ENCODE data around the gene LARP4B. TPM values are rescaled to one million over a fixed set of nuclear protein-coding genes. Genes with fewer than 3 reads are reported as not detected.
"Not testable (repeated sequence)": the region's sequence is repeated elsewhere in the genome, so short reads cannot be mapped to it uniquely, and the experiment has no call there.

LARP4B gene
- total RNA-seq, 2 experiments from 2014 or later, result 99.0 to 103 TPM

DNA sequence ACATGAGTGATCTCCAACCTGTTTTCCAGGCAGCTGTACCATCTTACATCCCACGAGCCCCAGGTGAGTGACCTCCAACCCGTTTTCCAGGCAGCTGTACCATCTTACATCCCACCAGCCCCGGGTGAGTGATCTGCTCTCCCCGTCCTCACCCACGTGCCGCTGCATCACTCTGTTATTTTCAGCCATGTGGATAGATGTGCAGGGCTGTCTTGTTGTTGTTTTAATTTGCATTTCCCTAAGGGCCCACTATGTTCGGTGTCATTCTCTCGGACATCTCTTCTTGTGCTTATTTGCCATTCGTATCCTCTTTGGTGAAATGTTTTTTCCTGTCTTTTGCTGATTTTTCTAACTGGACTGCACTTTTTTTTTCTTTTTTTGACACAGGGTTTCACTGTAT lies 17.9 kb upstream of the LARP4B start:
- Mint-ChIP-seq H3K4me3 (no peak overlapping the region), H3K9me3 (no peaks in the 10 kb centered on the region), H3K27ac (no peak overlapping the region), H3K36me3 (ENCODE audit: low read depth) (no peaks in the 10 kb centered on the region), H3K4me1 (peaks cover 3% of the 10 kb centered on the region), H3K27me3 (peaks cover 16% of the 10 kb centered on the region)
- DNase-seq, result no peak
- ChIA-PET CTCF (no interaction called here), POLR2A (no interaction called here)

DNA sequence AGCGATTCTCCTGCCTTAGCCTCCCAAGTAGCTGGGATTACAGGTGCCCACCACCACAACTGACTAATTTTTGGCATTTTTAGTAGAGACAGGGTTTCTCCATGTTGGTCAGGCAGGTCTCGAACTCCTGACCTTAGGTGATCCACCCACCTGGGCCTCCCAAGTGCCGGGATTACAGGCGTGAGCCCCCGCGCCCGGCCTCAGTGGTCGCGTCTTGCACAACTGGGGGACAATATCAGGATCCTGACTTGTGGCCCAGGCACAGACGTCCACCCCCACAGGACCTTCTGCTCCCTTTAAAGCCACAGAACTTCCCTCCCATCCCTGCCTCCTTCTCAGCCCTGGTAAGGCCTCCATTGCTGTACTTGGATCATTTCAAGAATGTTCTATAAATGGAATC lies 16.8 kb upstream of the LARP4B start:
- Mint-ChIP-seq H3K36me3 (ENCODE audit: low read depth) (no peaks in the 10 kb centered on the region), H3K27me3 (peaks cover 12% of the 10 kb centered on the region), H3K27ac (no peak overlapping the region), H3K9me3 (no peaks in the 10 kb centered on the region), H3K4me3 (no peak overlapping the region), H3K4me1 (peaks cover 12% of the 10 kb centered on the region)
- no peak for DNase-seq
- ChIA-PET POLR2A (no interaction called here), CTCF (no interaction called here)

DNA sequence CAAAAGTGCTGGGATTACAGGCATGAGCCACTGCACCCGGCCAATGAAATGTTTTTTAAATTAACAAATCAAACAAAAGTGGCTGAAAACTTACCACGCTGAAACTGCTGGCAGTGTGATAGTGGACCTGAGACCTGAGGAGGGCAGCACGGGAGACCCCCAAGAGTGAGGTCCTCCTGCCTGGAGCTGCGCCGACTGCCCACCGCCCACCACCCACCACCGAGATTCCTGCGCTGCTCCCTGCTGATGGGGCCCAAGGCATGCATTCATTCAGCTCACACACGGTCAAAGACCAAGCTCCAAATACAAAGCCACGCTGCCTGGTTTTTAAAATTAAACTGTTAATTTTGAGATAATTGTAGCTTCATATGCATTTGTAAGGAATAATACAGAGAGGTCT lies 16.4 kb upstream of the LARP4B start:
- Mint-ChIP-seq H3K9me3 (no peaks in the 10 kb centered on the region), H3K4me1 (peaks cover 12% of the 10 kb centered on the region), H3K27ac (no peak overlapping the region), H3K27me3 (peaks cover 12% of the 10 kb centered on the region), H3K36me3 (ENCODE audit: low read depth) (no peaks in the 10 kb centered on the region), H3K4me3 (no peak overlapping the region)
- ChIA-PET POLR2A (no interaction called here), CTCF (no interaction called here)
- no peak for DNase-seq

DNA sequence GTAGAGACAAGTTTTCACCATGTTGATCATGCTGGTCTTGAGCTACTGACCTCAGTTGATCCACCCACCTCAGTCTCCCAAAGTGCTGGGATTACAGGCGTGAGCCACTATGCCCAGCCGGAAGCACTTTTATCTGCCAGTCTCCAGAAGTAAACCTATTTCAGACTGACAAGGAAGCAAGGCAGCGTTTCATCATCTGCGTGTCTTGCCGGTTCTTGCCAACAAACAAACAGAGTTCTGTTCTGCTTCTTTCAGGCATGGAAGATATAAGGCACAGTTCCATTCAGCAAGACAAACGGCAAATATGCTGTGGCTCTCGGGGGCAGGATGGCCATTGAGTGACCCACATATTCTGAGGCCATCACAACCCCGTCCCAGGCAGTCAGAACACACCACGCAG lies 15.5 kb upstream of the LARP4B start:
- Mint-ChIP-seq H3K27me3 (peaks cover 12% of the 10 kb centered on the region), H3K4me1 (peaks cover 12% of the 10 kb centered on the region), H3K9me3 (no peaks in the 10 kb centered on the region), H3K36me3 (ENCODE audit: low read depth) (no peaks in the 10 kb centered on the region), H3K4me3 (no peak overlapping the region), H3K27ac (no peak overlapping the region)
- DNase-seq, result no peak
- ChIA-PET CTCF (no interaction called here), POLR2A (no interaction called here)

DNA sequence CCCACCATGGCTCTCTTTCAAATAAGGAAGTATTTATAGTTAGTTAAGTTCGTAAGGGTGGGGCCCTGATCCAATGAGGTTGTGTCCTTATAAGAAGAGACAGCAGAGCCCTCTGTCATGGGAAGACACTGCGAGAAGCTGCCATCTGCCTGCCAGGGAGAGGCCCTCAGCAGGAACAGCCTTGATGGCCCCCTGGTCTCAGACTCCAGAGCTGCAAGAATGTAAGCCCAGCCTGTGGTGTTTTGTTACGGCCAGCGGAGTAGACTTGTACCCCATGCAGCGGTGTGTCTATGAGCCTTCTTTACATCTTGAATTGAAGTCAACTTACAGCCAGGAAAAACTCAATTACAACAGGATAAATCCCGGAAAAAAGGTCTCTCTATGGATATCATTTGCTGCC lies 14.3 kb upstream of the LARP4B start:
- DNase-seq, result no peak
- no peaks in the 10 kb centered on the region for H3K36me3 Mint-ChIP-seq (ENCODE audit: low read depth)
- H3K27ac Mint-ChIP-seq, result no peak overlapping the region
- H3K9me3 Mint-ChIP-seq, result no peaks in the 10 kb centered on the region
- H3K4me1 Mint-ChIP-seq, result peaks cover 12% of the 10 kb centered on the region
- H3K27me3 Mint-ChIP-seq, result peaks cover 10% of the 10 kb centered on the region
- H3K4me3 Mint-ChIP-seq, result no peak overlapping the region
- POLR2A ChIA-PET, result interaction anchor here (1.0 kb wide), 1 partner anchor 52 kb away, joined by 3 read pairs; no protein-coding TSS in a partner anchor
- CTCF ChIA-PET, result no interaction called here

GRCh38 chr10:944034-944831 lies 12.7 kb upstream of the LARP4B start:
- peak; percentile 48 for DNase-seq
- Mint-ChIP-seq H3K4me1 (peaks cover 12% of the 10 kb centered on the region), H3K27ac (peak overlapping the region; percentile 7), H3K4me3 (no peak overlapping the region), H3K27me3 (no peaks in the 10 kb centered on the region), H3K36me3 (ENCODE audit: low read depth) (no peaks in the 10 kb centered on the region), H3K9me3 (no peaks in the 10 kb centered on the region)
- POLR2A ChIA-PET, result interaction anchor here (2.3 kb wide), 1 partner anchor 13 kb away, joined by 15 read pairs; the partner anchor contains the start of gene LARP4B
- CTCF ChIA-PET, result no interaction called here

- no peak overlapping the region for H3K27ac Mint-ChIP-seq
- CTCF ChIA-PET, result no interaction called here
- H3K4me3 Mint-ChIP-seq, result no peak overlapping the region
Measured at GRCh38 chr10:943334-944033, 12.0 kb upstream of the LARP4B start.

DNA sequence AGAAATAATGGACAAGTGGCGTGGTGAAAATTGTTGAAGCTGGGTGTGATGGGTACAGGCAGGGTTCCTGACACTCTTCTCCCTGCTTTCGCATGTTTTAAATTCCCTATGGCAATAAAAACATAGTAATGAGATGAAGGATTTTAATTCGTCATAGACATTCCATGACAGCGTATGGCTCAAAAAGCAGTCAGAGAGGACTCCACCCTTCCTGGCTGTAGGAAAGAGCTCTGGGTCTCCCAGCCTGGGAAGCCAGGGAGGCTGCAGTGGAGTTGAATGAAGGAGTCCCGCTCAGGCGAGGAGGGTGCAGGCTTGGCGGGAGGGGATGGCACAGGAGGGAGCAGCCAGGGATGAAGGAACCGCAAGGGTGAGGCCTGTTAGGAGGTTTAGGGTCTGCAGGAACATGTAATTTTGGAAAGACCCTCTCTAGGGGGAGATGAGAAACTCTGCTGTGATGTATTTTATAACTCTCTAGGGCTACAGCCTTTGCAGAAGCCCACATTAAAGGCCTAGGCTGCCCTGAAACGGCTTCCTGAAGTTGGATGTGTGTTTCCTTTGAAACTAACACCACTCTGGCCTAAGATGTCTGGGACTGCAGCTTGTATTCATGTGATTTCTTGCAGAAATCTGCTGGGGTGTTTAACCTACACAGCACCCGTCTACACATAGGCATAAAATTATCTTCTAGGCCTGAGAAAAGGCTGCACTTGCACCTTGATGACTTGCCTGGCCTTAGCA lies 7.6 kb upstream of the LARP4B start:
- ChIA-PET POLR2A (interaction anchor here (1.4 kb wide), 1 partner anchor 8 kb away, joined by 3 read pairs; the partner anchor contains the start of gene LARP4B), CTCF (no interaction called here)
- H3K36me3 Mint-ChIP-seq (ENCODE audit: low read depth), result no peaks in the 10 kb centered on the region
- no peaks in the 10 kb centered on the region for H3K27me3 Mint-ChIP-seq
- peaks cover 6% of the 10 kb centered on the region for H3K4me1 Mint-ChIP-seq
- H3K9me3 Mint-ChIP-seq, result no peaks in the 10 kb centered on the region
- H3K4me3 Mint-ChIP-seq, result no peak overlapping the region
- no peak overlapping the region for H3K27ac Mint-ChIP-seq
- no peak for DNase-seq

More at GRCh38 chr10:943334-944033, 12.0 kb upstream of the LARP4B start:
- POLR2A ChIA-PET, result interaction anchor here (2.3 kb wide), 1 partner anchor 12 kb away, joined by 15 read pairs; the partner anchor contains the start of gene LARP4B
- Mint-ChIP-seq H3K36me3 (ENCODE audit: low read depth) (no peaks in the 10 kb centered on the region), H3K9me3 (no peaks in the 10 kb centered on the region), H3K4me1 (peaks cover 12% of the 10 kb centered on the region), H3K27me3 (no peaks in the 10 kb centered on the region)
- DNase-seq, result no peak

DNA sequence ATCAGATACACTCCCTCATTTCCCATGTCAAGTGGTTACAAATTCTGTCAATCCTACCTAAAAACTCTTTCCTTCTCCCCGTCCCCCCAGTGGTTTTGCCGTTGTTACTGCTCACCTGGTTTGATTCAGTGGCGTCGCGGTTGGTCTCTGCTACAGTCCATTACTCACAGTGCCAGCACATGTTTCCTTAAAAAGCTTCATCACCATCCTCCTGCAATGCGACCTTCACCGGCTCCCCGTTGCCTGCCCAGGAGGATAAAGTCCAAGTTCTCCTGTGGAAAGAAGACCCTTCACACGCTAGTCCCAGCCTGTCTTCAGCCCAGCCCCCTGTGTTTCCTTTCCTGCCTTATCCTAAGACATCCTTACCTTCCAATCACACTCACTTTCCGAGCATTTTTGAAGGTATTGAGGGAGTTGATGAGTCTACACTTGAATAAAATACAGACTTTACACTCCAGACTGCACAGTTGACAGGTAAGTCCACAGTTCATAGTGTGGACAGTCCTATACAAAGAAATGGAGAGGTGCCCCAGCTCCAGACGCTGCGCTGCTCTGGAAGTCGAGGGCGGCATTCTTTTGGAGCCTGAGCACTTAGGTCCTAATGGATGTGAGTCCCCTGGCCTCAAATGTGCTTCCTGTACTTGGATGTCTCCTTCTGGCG lies 3.4 kb upstream of the LARP4B start:
- ChIA-PET POLR2A (no interaction called here), CTCF (no interaction called here)
- Mint-ChIP-seq H3K27me3 (no peaks in the 10 kb centered on the region), H3K9me3 (no peaks in the 10 kb centered on the region), H3K36me3 (ENCODE audit: low read depth) (peaks cover 7% of the 10 kb centered on the region), H3K27ac (no peak overlapping the region), H3K4me1 (peaks cover 10% of the 10 kb centered on the region), H3K4me3 (no peak overlapping the region)
- no peak for DNase-seq

DNA sequence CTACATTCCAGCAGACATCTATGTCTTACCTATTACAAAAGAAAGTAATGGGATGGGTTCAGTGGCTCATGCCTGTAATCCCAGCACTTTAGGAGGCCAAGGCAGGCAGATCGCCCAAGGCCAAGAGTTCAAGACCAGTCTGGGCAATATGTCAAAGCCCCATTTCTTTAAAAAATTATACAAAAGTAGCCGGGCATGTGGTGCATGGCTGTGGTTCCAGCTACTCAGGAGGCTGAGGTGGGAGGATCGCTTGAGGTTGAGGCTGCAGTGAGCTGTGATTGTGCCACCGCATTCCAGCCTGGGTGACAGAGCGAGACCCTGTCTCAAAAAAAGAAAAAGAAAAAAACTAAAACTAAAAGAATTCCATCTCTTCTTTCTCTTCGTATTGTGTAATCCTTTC lies 2.7 kb upstream of the LARP4B start:
- POLR2A ChIA-PET, result interaction anchor here (8.6 kb wide), 1 partner anchor 54 kb away, joined by 69 read pairs; the partner anchor contains the start of gene GTPBP4
- DNase-seq; H3K36me3 Mint-ChIP-seq (ENCODE audit: low read depth); H3K9me3 Mint-ChIP-seq; CTCF ChIA-PET; H3K27me3 Mint-ChIP-seq; H3K27ac Mint-ChIP-seq: not testable (repeated sequence)
- H3K4me3 Mint-ChIP-seq, result peak overlapping the region; percentile 21
- H3K4me1 Mint-ChIP-seq, result peaks cover 18% of the 10 kb centered on the region

DNA sequence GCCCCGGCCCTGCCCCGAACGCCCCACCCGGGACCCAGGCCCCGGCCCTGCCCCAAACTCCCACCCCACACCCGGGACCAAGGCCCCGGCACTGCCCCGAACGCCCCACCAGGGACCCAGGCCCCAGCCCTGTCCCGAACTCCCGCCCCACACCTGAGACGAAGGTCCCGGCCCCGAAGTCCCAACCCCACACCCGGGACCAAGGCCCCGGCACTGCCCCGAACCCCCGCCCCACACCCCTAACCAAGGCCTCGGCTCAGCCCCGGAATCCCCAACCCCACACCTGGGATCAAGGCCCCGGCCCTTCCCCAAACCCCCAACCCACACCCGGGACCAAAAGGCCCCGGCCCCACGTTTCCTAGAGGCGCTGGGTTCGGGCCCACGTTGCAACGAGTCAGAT lies 1.1 kb upstream of the LARP4B start:
- DNase-seq, result no peak
- Mint-ChIP-seq H3K27ac (peak overlapping the region; percentile 75), H3K4me1 (peaks cover 30% of the 10 kb centered on the region), H3K36me3 (ENCODE audit: low read depth) (peaks cover 13% of the 10 kb centered on the region), H3K27me3 (no peaks in the 10 kb centered on the region), H3K4me3 (peak overlapping the region; percentile 73), H3K9me3 (no peaks in the 10 kb centered on the region)
- CTCF ChIA-PET, result no interaction called here
- POLR2A ChIA-PET, result interaction anchor here (0.9 to 8.6 kb wide), 3 partner anchors 11 to 117 kb away, joined by 3 to 69 read pairs (median 15); partner anchors contain the start of genes GTPBP4 and IDI1

DNA sequence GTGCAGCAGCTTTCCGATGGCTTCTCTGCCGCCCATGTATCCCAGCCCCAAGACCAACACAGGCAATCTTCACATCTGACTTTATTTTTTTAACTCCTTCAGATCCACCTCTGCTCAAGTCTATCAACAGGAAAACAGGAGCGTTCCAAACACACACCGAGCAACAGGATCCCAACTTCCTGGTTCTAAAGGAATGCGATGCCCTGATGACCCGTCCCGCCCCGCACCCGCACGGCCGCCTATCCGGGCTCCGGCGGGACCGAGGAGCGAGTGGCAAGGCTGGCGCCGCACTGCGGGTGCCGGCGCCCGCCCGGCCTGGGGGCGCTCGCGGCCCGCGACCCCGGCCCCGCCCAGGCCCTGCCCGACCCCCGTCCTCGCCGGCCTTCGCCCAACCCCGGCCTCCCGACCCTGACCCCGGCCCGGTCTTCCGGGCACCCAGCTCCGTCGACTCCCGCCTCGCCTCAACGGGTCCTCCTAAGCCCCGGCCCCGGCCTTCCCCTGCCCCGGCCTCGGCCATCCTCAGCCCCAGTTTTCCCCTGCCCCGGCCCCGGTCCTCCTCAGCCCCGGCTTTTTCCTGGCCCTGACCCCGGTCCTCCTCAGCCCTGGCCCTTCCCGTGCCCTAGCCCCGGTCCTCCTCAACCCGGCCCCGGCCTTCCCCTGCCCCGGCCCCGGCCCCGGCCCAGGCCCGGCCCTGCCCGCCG lies 730 bp downstream of the LARP4B start:
- Mint-ChIP-seq H3K27me3 (no peaks in the 10 kb centered on the region), H3K4me1 (peaks cover 44% of the 10 kb centered on the region), H3K36me3 (ENCODE audit: low read depth) (peaks cover 25% of the 10 kb centered on the region), H3K4me3 (peak overlapping the region; percentile 91), H3K9me3 (no peaks in the 10 kb centered on the region), H3K27ac (peak overlapping the region; percentile 89)
- ChIA-PET POLR2A (interaction anchor here (0.8 to 8.6 kb wide), 19 partner anchors 8 to 795 kb away, joined by 3 to 69 read pairs (median 3); partner anchors contain the start of genes GTPBP4, IDI1, WDR37 and ZMYND11), CTCF (interaction anchor here (1.1 to 1.3 kb wide), 2 partner anchors 56 to 118 kb away, joined by 3 read pairs; partner anchors contain the start of gene IDI1)
- peak; percentile 40 for DNase-seq

All from activated CD4-positive, alpha-beta memory T cell treated with anti-CD3 and anti-CD28 coated beads, Interleukin-2, amount 10 ng/mL, durations not matched to agents 7 days and 5 days (primary cell).